Measurements from ENCODE around the gene UNC93B1. TPM values are rescaled to one million over a fixed set of nuclear protein-coding genes. Genes with fewer than 3 reads are reported as not detected.

The UNC93B1 gene
- total RNA-seq, 1 experiment from 2014 or later = 26.5 TPM

- no TSS peak for BruUV-seq (replicated peaks)
- Mint-ChIP-seq H3K27me3 (ENCODE audit: insufficient read depth, unreplicated experiment) (no peaks in the 10 kb centered on the region), H3K4me3 (ENCODE audit: unreplicated experiment) (no peak overlapping the region), H3K9me3 (ENCODE audit: unreplicated experiment) (no peaks in the 10 kb centered on the region), H3K36me3 (ENCODE audit: insufficient read depth, unreplicated experiment) (peaks cover 12% of the 10 kb centered on the region), H3K4me1 (ENCODE audit: low read depth, unreplicated experiment) (peaks cover 10% of the 10 kb centered on the region), H3K27ac (ENCODE audit: unreplicated experiment) (no peak overlapping the region)
- CTCF ChIA-PET = interaction anchor here (1.9 kb wide), 1 partner anchor 33 kb away, joined by 7 read pairs; the partner anchor contains the start of gene ALDH3B1
- Histone ChIP-seq H3K36me3 (ENCODE audit: control insufficient read depth, insufficient read depth, low read length) (no peaks in the 10 kb centered on the region), H3K27me3 (replicated peaks; ENCODE audit: control insufficient read depth, insufficient read depth, low read length) (no peaks in the 10 kb centered on the region), H3K9me3 (no peaks in the 10 kb centered on the region), H3K4me3 (ENCODE audit: low read depth, low read length) (no peak overlapping the region), H3K4me1 (peaks cover 32% of the 10 kb centered on the region)
- intact Hi-C loops (cut with micrococcal nuclease; ENCODE audit: unreplicated experiment) = no loop called here
- TF ChIP-seq, protein P1, sequence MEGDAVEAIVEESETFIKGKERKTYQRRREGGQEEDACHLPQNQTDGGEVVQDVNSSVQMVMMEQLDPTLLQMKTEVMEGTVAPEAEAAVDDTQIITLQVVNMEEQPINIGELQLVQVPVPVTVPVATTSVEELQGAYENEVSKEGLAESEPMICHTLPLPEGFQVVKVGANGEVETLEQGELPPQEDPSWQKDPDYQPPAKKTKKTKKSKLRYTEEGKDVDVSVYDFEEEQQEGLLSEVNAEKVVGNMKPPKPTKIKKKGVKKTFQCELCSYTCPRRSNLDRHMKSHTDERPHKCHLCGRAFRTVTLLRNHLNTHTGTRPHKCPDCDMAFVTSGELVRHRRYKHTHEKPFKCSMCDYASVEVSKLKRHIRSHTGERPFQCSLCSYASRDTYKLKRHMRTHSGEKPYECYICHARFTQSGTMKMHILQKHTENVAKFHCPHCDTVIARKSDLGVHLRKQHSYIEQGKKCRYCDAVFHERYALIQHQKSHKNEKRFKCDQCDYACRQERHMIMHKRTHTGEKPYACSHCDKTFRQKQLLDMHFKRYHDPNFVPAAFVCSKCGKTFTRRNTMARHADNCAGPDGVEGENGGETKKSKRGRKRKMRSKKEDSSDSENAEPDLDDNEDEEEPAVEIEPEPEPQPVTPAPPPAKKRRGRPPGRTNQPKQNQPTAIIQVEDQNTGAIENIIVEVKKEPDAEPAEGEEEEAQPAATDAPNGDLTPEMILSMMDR (IDR thresholded peaks at IDR 0.05; ENCODE audit: insufficient read depth in 1 of 2, low read depth in 1 of 2, low read length in 1 of 2, severe bottlenecking in 1 of 2, unreplicated experiment in 1 of 2) = no peak
- peak in 1 of 2 experiments; percentile 41 for DNase-seq
- POLR2A ChIA-PET = no interaction called here
These were observed 39.1 kb upstream of the UNC93B1 start for GRCh38 chr11:68043029-68043348.

GRCh38 chr11:68042219-68043028 is 38.5 kb upstream of the UNC93B1 start:
- Histone ChIP-seq H3K4me1 (peaks cover 38% of the 10 kb centered on the region), H3K4me3 (ENCODE audit: low read depth, low read length) (no peak overlapping the region), H3K36me3 (ENCODE audit: control insufficient read depth, insufficient read depth, low read length) (no peaks in the 10 kb centered on the region), H3K27me3 (replicated peaks; ENCODE audit: control insufficient read depth, insufficient read depth, low read length) (no peaks in the 10 kb centered on the region), H3K9me3 (no peaks in the 10 kb centered on the region)
- TF ChIP-seq, protein P1 (IDR thresholded peaks at IDR 0.05; ENCODE audit: insufficient read depth in 1 of 2, low read depth in 1 of 2, low read length in 1 of 2, severe bottlenecking in 1 of 2, unreplicated experiment in 1 of 2) = no peak
- intact Hi-C loops (cut with micrococcal nuclease; ENCODE audit: unreplicated experiment) = no loop called here
- H3K27me3 Mint-ChIP-seq (ENCODE audit: insufficient read depth, unreplicated experiment) = no peaks in the 10 kb centered on the region
- DNase-seq = peak in 1 of 2 experiments; percentile 54
- H3K27ac Mint-ChIP-seq (ENCODE audit: unreplicated experiment) = no peak overlapping the region
- H3K4me3 Mint-ChIP-seq (ENCODE audit: unreplicated experiment) = no peak overlapping the region
- no TSS peak for BruUV-seq (replicated peaks)
- H3K36me3 Mint-ChIP-seq (ENCODE audit: insufficient read depth, unreplicated experiment) = peaks cover 17% of the 10 kb centered on the region
- peaks cover 16% of the 10 kb centered on the region for H3K4me1 Mint-ChIP-seq (ENCODE audit: low read depth, unreplicated experiment)
- CTCF ChIA-PET = interaction anchor here (0.6 to 1.9 kb wide), 4 partner anchors 14 to 145 kb away, joined by 3 to 8 read pairs (median 5); partner anchors contain the start of gene ALDH3B1
- POLR2A ChIA-PET = interaction anchor here (0.6 kb wide), 1 partner anchor 148 kb away, joined by 3 read pairs; no protein-coding TSS in a partner anchor
- H3K9me3 Mint-ChIP-seq (ENCODE audit: unreplicated experiment) = no peaks in the 10 kb centered on the region

DNA sequence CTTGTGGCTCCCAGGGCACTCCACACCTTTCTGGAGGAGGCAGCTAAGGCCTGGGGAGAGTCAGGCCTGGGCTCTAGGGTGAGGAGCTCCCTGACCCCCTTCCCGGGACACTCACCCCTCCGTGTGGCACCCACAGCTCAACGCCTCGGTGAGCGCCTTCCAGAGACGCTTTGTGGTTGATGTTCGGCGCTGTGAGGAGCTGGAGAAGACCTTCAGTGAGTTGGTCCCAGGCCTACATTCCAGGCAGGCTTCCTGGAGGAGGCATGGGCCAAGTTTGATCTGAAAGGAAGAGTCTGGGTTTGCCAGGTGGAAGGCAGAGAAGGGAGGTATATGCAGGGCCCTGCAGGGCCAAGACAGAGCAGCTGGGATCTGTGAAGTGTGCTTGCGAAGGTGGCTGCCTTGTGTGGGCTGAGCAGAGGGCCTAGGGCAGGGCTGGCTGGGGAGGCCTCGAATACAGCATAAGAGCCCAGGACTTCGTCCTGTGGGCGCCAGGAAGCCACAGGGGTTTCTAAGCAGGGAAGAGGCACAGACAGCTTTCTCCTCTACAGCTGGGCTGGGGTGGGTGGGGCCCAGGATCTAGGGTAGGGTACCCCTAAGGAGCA is 37.8 kb upstream of the UNC93B1 start:
- Mint-ChIP-seq H3K4me3 (ENCODE audit: unreplicated experiment) (no peak overlapping the region), H3K36me3 (ENCODE audit: insufficient read depth, unreplicated experiment) (peaks cover 24% of the 10 kb centered on the region), H3K27ac (ENCODE audit: unreplicated experiment) (no peak overlapping the region), H3K9me3 (ENCODE audit: unreplicated experiment) (no peaks in the 10 kb centered on the region), H3K4me1 (ENCODE audit: low read depth, unreplicated experiment) (peaks cover 22% of the 10 kb centered on the region), H3K27me3 (ENCODE audit: insufficient read depth, unreplicated experiment) (no peaks in the 10 kb centered on the region)
- H3K9me3 ChIP-seq = no peaks in the 10 kb centered on the region
- intact Hi-C loops (cut with micrococcal nuclease; ENCODE audit: unreplicated experiment) = no loop called here
- H3K4me3 ChIP-seq (ENCODE audit: low read depth, low read length) = no peak overlapping the region
- BruUV-seq (replicated peaks) = no TSS peak
- H3K27me3 ChIP-seq (replicated peaks; ENCODE audit: control insufficient read depth, insufficient read depth, low read length) = no peaks in the 10 kb centered on the region
- ChIA-PET POLR2A (no interaction called here), CTCF (interaction anchor here (0.6 kb wide), 3 partner anchors 13 to 145 kb away, joined by 3 to 8 read pairs (median 3); no protein-coding TSS in a partner anchor)
- TF ChIP-seq, protein P1 (IDR thresholded peaks at IDR 0.05; ENCODE audit: insufficient read depth in 1 of 2, low read depth in 1 of 2, low read length in 1 of 2, severe bottlenecking in 1 of 2, unreplicated experiment in 1 of 2) = no peak
- H3K4me1 ChIP-seq = peaks cover 39% of the 10 kb centered on the region
- peak in 1 of 2 experiments; percentile 46 for DNase-seq
- no peaks in the 10 kb centered on the region for H3K36me3 ChIP-seq (ENCODE audit: control insufficient read depth, insufficient read depth, low read length)

All from Caco-2 (cell line).